Ishikawa (cell line): Measurements from ENCODE around the gene TMEM62.

Experiments
- CEBPB ChIP-seq: IDR thresholded peaks from 2 replicates; pipeline ENCODE4 v1.6.1; 2012
- CREB1 ChIP-seq: IDR thresholded peaks from 2 replicates; pipeline ENCODE4 v1.6.1; 2012; ENCODE audit warnings: low read depth
- EGR1 ChIP-seq: IDR thresholded peaks from 2 replicates; pipeline ENCODE4 v1.6.1; 2012
- EP300 ChIP-seq: IDR thresholded peaks from 2 replicates; pipeline ENCODE4 v1.6.1; 2012; ENCODE audit warnings: borderline replicate concordance
- FOXM1 ChIP-seq: IDR thresholded peaks from 2 replicates; pipeline ENCODE4 v1.6.1; 2012; ENCODE audit warnings: low read depth, borderline replicate concordance
- NFIC ChIP-seq: IDR thresholded peaks from 2 replicates; pipeline ENCODE4 v1.6.1; 2012
- RAD21 ChIP-seq: IDR thresholded peaks from 2 replicates; pipeline ENCODE4 v1.6.1; 2012; ENCODE audit warnings: low read depth
- TAF1 ChIP-seq: IDR thresholded peaks from 2 replicates; pipeline ENCODE4 v1.6.1; 2012; ENCODE audit warnings: low read depth, mild to moderate bottlenecking
- TCF12 ChIP-seq: IDR thresholded peaks from 2 replicates; pipeline ENCODE4 v1.6.1; 2012; ENCODE audit warnings: low read depth
- TEAD4 ChIP-seq: IDR thresholded peaks from 2 replicates; pipeline ENCODE4 v1.6.1; 2012
- YY1 ChIP-seq: IDR thresholded peaks from 2 replicates; pipeline ENCODE4 v1.6.1; 2012; ENCODE audit warnings: low read depth
- TF ChIP-seq, protein P1 (sequence below): IDR thresholded peaks from 2 replicates; pipeline ENCODE4 v1.6.1; 2012; ENCODE audit warnings: low read depth, mild to moderate bottlenecking
- TF ChIP-seq, protein P2 (sequence below): IDR thresholded peaks from 2 replicates; pipeline ENCODE4 v1.6.1; 2012
- TF ChIP-seq, protein P3 (sequence below): IDR thresholded peaks from 2 replicates; pipeline ENCODE4 v1.6.1; 2012

DNA sequence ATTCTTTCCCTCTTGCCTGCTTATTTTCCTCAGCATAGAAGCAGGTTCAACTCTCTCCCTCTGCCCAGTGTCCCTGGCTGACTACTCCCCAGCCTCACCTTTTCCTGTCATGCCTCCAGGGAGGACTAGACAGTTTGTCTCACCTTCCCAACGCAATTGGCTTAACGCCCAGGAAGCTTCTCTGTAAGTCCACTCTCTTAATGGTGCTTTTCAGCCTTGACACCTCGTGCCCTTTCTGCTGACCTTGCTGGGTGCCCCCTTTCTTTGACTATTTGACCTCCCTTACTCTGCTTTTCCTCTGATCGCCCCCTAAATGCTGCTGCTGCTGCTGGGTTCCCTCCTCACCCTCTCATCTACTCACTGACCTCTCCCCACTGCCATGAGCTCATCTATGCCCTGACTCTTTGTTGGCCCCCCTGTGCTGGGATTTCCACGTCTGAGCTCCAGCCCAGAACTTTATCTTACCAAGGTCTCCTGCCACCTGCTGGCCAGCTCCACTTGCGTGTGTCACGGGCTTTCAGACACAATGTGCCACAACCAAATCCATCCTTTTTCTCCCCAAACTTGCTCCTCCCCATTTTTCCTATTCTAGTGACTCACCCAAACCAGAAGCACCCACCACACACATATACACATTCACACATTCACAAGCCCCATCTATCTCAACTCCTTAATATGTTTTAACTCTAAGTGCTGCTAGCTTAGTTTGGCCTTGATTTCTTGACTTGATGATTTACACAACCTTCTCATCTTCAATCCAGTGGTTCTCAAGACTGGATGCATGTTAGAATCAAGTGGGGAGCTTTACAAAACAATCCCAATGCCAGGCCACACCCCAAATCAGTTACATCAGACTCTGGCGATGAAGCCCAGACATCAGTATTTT lies 70.9 kb downstream of the TMEM62 start:
- TF ChIP-seq, protein P1, sequence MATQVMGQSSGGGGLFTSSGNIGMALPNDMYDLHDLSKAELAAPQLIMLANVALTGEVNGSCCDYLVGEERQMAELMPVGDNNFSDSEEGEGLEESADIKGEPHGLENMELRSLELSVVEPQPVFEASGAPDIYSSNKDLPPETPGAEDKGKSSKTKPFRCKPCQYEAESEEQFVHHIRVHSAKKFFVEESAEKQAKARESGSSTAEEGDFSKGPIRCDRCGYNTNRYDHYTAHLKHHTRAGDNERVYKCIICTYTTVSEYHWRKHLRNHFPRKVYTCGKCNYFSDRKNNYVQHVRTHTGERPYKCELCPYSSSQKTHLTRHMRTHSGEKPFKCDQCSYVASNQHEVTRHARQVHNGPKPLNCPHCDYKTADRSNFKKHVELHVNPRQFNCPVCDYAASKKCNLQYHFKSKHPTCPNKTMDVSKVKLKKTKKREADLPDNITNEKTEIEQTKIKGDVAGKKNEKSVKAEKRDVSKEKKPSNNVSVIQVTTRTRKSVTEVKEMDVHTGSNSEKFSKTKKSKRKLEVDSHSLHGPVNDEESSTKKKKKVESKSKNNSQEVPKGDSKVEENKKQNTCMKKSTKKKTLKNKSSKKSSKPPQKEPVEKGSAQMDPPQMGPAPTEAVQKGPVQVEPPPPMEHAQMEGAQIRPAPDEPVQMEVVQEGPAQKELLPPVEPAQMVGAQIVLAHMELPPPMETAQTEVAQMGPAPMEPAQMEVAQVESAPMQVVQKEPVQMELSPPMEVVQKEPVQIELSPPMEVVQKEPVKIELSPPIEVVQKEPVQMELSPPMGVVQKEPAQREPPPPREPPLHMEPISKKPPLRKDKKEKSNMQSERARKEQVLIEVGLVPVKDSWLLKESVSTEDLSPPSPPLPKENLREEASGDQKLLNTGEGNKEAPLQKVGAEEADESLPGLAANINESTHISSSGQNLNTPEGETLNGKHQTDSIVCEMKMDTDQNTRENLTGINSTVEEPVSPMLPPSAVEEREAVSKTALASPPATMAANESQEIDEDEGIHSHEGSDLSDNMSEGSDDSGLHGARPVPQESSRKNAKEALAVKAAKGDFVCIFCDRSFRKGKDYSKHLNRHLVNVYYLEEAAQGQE = no peak
- TF ChIP-seq, protein P2, sequence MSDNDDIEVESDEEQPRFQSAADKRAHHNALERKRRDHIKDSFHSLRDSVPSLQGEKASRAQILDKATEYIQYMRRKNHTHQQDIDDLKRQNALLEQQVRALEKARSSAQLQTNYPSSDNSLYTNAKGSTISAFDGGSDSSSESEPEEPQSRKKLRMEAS = no peak
- TF ChIP-seq FOXM1 = no peak
- TF ChIP-seq CEBPB = no peak
- no peak for TF ChIP-seq TAF1
- TF ChIP-seq EP300 = no peak
- peak; percentile 57 for TF ChIP-seq RAD21
- no peak for TF ChIP-seq EGR1
- TF ChIP-seq, protein P3, sequence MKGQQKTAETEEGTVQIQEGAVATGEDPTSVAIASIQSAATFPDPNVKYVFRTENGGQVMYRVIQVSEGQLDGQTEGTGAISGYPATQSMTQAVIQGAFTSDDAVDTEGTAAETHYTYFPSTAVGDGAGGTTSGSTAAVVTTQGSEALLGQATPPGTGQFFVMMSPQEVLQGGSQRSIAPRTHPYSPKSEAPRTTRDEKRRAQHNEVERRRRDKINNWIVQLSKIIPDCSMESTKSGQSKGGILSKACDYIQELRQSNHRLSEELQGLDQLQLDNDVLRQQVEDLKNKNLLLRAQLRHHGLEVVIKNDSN = no peak
- no peak for TF ChIP-seq TCF12
- TF ChIP-seq CREB1 = no peak
- TF ChIP-seq TEAD4 = no peak
- no peak for TF ChIP-seq NFIC
- TF ChIP-seq YY1 = no peak
